GM23338 (cell line): ENCODE results near the gene SUPT6H.

Source experiments
- ETS1 ChIP-seq: IDR thresholded peaks from 2 replicates; pipeline ENCODE4 v1.6.1; 2016; ENCODE audit warnings: antibody characterized with exemption
- EZH2 ChIP-seq: fragments of 200-600 bp; sonication (generic); IDR thresholded peaks from one replicate; pipeline ENCODE4 v1.8.0; 2017; ENCODE audit warnings: antibody characterized with exemption, mild to moderate bottlenecking, low read depth; ENCODE audit not compliant: unreplicated experiment
- EZH2phosphoT487 ChIP-seq: fragments of 200-600 bp; sonication (generic); IDR thresholded peaks from one replicate; pipeline ENCODE4 v1.8.1; 2018; ENCODE audit warnings: antibody characterized with exemption; ENCODE audit not compliant: unreplicated experiment
- JUNB ChIP-seq: IDR thresholded peaks from one replicate; pipeline ENCODE4 v1.6.1; 2016; ENCODE audit warnings: antibody characterized with exemption; ENCODE audit not compliant: unreplicated experiment
- POLR2AphosphoS5 ChIP-seq: IDR thresholded peaks from 2 replicates; pipeline ENCODE4 v1.6.1; 2016; ENCODE audit warnings: antibody characterized with exemption, low read depth
- ZNF114 ChIP-seq: fragments of 250-450 bp; sonication (Bioruptor Pico); IDR thresholded peaks from 2 replicates; pipeline ENCODE4 v1.5.0; 2020; ENCODE audit warnings: mild to moderate bottlenecking, moderate library complexity
- TF ChIP-seq, protein P1 (sequence below), 2 experiments: fragments of 200-600 bp in 1 of 2; sonication (generic) in 1 of 2; conservative IDR thresholded peaks; 2 replicates each; pipeline versions ENCODE4 v1.5.1 to v1.6.1; 2016 to 2017; ENCODE audit warnings: antibody characterized with exemption in 2 of 2, low read depth in 2 of 2, mild to moderate bottlenecking in 2 of 2, moderate library complexity in 1 of 2
- TF ChIP-seq, protein P2 (sequence below): IDR thresholded peaks from one replicate; pipeline ENCODE4 v1.6.1; 2018; ENCODE audit warnings: antibody characterized with exemption; ENCODE audit not compliant: unreplicated experiment

DNA sequence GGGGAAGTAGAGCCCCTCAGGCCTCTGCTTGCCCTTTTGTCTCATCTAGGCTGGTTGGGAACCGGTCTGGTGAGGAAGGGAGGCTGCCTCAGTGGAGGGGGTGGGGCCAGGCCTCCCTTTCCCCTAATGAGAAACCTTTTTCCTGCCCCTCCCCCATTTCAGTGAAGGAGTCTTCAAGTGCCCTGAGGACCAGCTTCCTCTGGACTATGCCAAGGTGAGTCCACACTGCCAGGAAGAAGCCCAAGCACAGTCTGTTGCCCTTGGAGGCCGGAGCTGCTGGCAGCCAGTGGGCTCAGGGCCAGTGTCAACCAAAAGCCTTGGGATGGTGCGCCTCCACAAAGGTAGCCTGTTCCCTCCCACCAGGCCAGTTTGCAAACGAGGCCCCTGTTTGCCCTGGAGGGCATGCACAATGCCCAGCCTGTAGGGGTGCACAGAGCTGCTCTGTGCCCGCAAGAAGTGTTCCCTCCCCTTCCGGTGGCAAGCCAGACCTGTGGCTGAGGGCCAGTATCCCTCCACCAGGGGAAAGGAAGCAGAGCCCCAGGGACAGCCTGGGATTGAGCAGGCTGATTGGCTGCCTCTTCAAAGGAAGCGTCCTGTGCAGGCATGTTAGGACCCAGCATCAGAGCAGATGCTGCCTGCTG lies 85.2 kb downstream of the SUPT6H start:
- TF ChIP-seq, protein P1, sequence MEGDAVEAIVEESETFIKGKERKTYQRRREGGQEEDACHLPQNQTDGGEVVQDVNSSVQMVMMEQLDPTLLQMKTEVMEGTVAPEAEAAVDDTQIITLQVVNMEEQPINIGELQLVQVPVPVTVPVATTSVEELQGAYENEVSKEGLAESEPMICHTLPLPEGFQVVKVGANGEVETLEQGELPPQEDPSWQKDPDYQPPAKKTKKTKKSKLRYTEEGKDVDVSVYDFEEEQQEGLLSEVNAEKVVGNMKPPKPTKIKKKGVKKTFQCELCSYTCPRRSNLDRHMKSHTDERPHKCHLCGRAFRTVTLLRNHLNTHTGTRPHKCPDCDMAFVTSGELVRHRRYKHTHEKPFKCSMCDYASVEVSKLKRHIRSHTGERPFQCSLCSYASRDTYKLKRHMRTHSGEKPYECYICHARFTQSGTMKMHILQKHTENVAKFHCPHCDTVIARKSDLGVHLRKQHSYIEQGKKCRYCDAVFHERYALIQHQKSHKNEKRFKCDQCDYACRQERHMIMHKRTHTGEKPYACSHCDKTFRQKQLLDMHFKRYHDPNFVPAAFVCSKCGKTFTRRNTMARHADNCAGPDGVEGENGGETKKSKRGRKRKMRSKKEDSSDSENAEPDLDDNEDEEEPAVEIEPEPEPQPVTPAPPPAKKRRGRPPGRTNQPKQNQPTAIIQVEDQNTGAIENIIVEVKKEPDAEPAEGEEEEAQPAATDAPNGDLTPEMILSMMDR (conservative IDR thresholded peaks at IDR 0.05; ENCODE audit: low read depth in 2 of 2) = no peak
- no peak for TF ChIP-seq EZH2phosphoT487
- TF ChIP-seq EZH2 = no peak
- TF ChIP-seq, protein P2, sequence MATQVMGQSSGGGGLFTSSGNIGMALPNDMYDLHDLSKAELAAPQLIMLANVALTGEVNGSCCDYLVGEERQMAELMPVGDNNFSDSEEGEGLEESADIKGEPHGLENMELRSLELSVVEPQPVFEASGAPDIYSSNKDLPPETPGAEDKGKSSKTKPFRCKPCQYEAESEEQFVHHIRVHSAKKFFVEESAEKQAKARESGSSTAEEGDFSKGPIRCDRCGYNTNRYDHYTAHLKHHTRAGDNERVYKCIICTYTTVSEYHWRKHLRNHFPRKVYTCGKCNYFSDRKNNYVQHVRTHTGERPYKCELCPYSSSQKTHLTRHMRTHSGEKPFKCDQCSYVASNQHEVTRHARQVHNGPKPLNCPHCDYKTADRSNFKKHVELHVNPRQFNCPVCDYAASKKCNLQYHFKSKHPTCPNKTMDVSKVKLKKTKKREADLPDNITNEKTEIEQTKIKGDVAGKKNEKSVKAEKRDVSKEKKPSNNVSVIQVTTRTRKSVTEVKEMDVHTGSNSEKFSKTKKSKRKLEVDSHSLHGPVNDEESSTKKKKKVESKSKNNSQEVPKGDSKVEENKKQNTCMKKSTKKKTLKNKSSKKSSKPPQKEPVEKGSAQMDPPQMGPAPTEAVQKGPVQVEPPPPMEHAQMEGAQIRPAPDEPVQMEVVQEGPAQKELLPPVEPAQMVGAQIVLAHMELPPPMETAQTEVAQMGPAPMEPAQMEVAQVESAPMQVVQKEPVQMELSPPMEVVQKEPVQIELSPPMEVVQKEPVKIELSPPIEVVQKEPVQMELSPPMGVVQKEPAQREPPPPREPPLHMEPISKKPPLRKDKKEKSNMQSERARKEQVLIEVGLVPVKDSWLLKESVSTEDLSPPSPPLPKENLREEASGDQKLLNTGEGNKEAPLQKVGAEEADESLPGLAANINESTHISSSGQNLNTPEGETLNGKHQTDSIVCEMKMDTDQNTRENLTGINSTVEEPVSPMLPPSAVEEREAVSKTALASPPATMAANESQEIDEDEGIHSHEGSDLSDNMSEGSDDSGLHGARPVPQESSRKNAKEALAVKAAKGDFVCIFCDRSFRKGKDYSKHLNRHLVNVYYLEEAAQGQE = no peak
- TF ChIP-seq JUNB = no peak
- TF ChIP-seq POLR2AphosphoS5 = peak; percentile 17; the same call in 1 of the 2 replicates
- no peak for TF ChIP-seq ZNF114 (CRISPR knock-in tag)
- no peak for TF ChIP-seq ETS1
